Measurements from ENCODE around the gene HOXC9.

Gene HOXC9

GRCh38 chr12:54037360-54038283, 37.7 kb downstream of the HOXC9 start:
- no peak overlapping the region for H4K5ac ChIP-seq (ENCODE audit: low read length)
- H3K27ac ChIP-seq (ENCODE audit: low read depth, low read length), result no peak overlapping the region
- no peak overlapping the region for H2BK120ac ChIP-seq (ENCODE audit: low read depth, low read length)
- no peak overlapping the region for H2BK5ac ChIP-seq (ENCODE audit: low read length)
- H3K4me2 ChIP-seq (ENCODE audit: low read length), result no peak overlapping the region
- no peaks in the 10 kb centered on the region for H3K4me1 ChIP-seq (ENCODE audit: control insufficient read depth, low read depth, low read length)
- no peak overlapping the region for H2AK5ac ChIP-seq (ENCODE audit: low read length)
- H3K27me3 ChIP-seq (ENCODE audit: insufficient read depth, low read length, poor library complexity), result peaks cover 88% of the 10 kb centered on the region
- no peak overlapping the region for H3K4ac ChIP-seq (ENCODE audit: low read depth, low read length)
- H3K18ac ChIP-seq (ENCODE audit: low read length), result no peak overlapping the region
- no peak overlapping the region for H4K8ac ChIP-seq (ENCODE audit: low read depth, low read length)
- H3K79me1 ChIP-seq (ENCODE audit: low read length), result no peaks in the 10 kb centered on the region
- no peak overlapping the region for H3K23ac ChIP-seq (ENCODE audit: low read length)
- H3K36me3 ChIP-seq (ENCODE audit: control insufficient read depth, insufficient read depth, low read length), result no peaks in the 10 kb centered on the region
- no peak for DNase-seq
- H3K4me3 ChIP-seq (ENCODE audit: low read length), result no peak overlapping the region
- no peak overlapping the region for H2BK15ac ChIP-seq (replicated peaks; ENCODE audit: low read depth)
- no peaks in the 10 kb centered on the region for H3K79me2 ChIP-seq (ENCODE audit: control insufficient read depth, insufficient read depth, low read length)
- H3K56ac ChIP-seq (ENCODE audit: low read length), result no peak overlapping the region
- no peak overlapping the region for H3K9ac ChIP-seq (ENCODE audit: low read length)
- no CpG with 5 or more reads among the region's 14 CpGs for WGBS (ENCODE audit: extremely low coverage, insufficient coverage, low lambda C conversion rate)

- Histone ChIP-seq H3K27ac (ENCODE audit: low read depth, low read length) (no peak overlapping the region), H2BK120ac (ENCODE audit: low read depth, low read length) (no peak overlapping the region), H3K23ac (ENCODE audit: low read length) (no peak overlapping the region), H3K18ac (ENCODE audit: low read length) (no peak overlapping the region), H3K4me2 (ENCODE audit: low read length) (no peak overlapping the region), H2BK5ac (ENCODE audit: low read length) (no peak overlapping the region), H3K4ac (ENCODE audit: low read depth, low read length) (no peak overlapping the region), H4K8ac (ENCODE audit: low read depth, low read length) (no peak overlapping the region), H3K56ac (ENCODE audit: low read length) (no peak overlapping the region), H3K27me3 (ENCODE audit: insufficient read depth, low read length, poor library complexity) (peaks cover 87% of the 10 kb centered on the region), H3K4me3 (ENCODE audit: low read length) (no peak overlapping the region), H2BK15ac (replicated peaks; ENCODE audit: low read depth) (no peak overlapping the region), H3K79me2 (ENCODE audit: control insufficient read depth, insufficient read depth, low read length) (no peaks in the 10 kb centered on the region), H2AK5ac (ENCODE audit: low read length) (no peak overlapping the region), H3K9ac (ENCODE audit: low read length) (no peak overlapping the region), H3K79me1 (ENCODE audit: low read length) (no peaks in the 10 kb centered on the region), H3K4me1 (ENCODE audit: control insufficient read depth, low read depth, low read length) (no peaks in the 10 kb centered on the region), H3K36me3 (ENCODE audit: control insufficient read depth, insufficient read depth, low read length) (no peaks in the 10 kb centered on the region), H4K5ac (ENCODE audit: low read length) (no peak overlapping the region)
- WGBS (ENCODE audit: extremely low coverage, insufficient coverage, low lambda C conversion rate), result no CpG with 5 or more reads among the region's 5 CpGs
- DNase-seq, result no peak
Observed at GRCh38 chr12:54038284-54038870, 38.4 kb downstream of the HOXC9 start.

GRCh38 chr12:54038871-54039414, 39.0 kb downstream of the HOXC9 start:
- H2BK120ac ChIP-seq (ENCODE audit: low read depth, low read length), result no peak overlapping the region
- H3K79me1 ChIP-seq (ENCODE audit: low read length), result no peaks in the 10 kb centered on the region
- no peak overlapping the region for H4K5ac ChIP-seq (ENCODE audit: low read length)
- H3K79me2 ChIP-seq (ENCODE audit: control insufficient read depth, insufficient read depth, low read length), result no peaks in the 10 kb centered on the region
- no peaks in the 10 kb centered on the region for H3K4me1 ChIP-seq (ENCODE audit: control insufficient read depth, low read depth, low read length)
- DNase-seq, result no peak
- no peak overlapping the region for H3K4ac ChIP-seq (ENCODE audit: low read depth, low read length)
- no peak overlapping the region for H3K27ac ChIP-seq (ENCODE audit: low read depth, low read length)
- H3K4me2 ChIP-seq (ENCODE audit: low read length), result no peak overlapping the region
- H3K18ac ChIP-seq (ENCODE audit: low read length), result no peak overlapping the region
- peaks cover 88% of the 10 kb centered on the region for H3K27me3 ChIP-seq (ENCODE audit: insufficient read depth, low read length, poor library complexity)
- no peak overlapping the region for H3K9ac ChIP-seq (ENCODE audit: low read length)
- no peak overlapping the region for H3K56ac ChIP-seq (ENCODE audit: low read length)
- H3K36me3 ChIP-seq (ENCODE audit: control insufficient read depth, insufficient read depth, low read length), result no peaks in the 10 kb centered on the region
- no peak overlapping the region for H2BK15ac ChIP-seq (replicated peaks; ENCODE audit: low read depth)
- no peak overlapping the region for H3K4me3 ChIP-seq (ENCODE audit: low read length)
- no peak overlapping the region for H4K8ac ChIP-seq (ENCODE audit: low read depth, low read length)
- WGBS (ENCODE audit: extremely low coverage, insufficient coverage, low lambda C conversion rate), result no CpG with 5 or more reads among the region's 9 CpGs
- no peak overlapping the region for H3K23ac ChIP-seq (ENCODE audit: low read length)
- H2BK5ac ChIP-seq (ENCODE audit: low read length), result no peak overlapping the region
- no peak overlapping the region for H2AK5ac ChIP-seq (ENCODE audit: low read length)

GRCh38 chr12:54039417-54040147, 39.6 kb downstream of the HOXC9 start:
- Histone ChIP-seq H3K36me3 (ENCODE audit: control insufficient read depth, insufficient read depth, low read length) (no peaks in the 10 kb centered on the region), H3K27ac (ENCODE audit: low read depth, low read length) (no peak overlapping the region), H2BK120ac (ENCODE audit: low read depth, low read length) (no peak overlapping the region), H3K79me2 (ENCODE audit: control insufficient read depth, insufficient read depth, low read length) (no peaks in the 10 kb centered on the region), H3K79me1 (ENCODE audit: low read length) (no peaks in the 10 kb centered on the region), H2BK5ac (ENCODE audit: low read length) (no peak overlapping the region), H3K23ac (ENCODE audit: low read length) (no peak overlapping the region), H3K4me1 (ENCODE audit: control insufficient read depth, low read depth, low read length) (no peaks in the 10 kb centered on the region), H2AK5ac (ENCODE audit: low read length) (no peak overlapping the region), H3K18ac (ENCODE audit: low read length) (no peak overlapping the region), H4K5ac (ENCODE audit: low read length) (no peak overlapping the region), H3K9ac (ENCODE audit: low read length) (no peak overlapping the region), H3K4me3 (ENCODE audit: low read length) (no peak overlapping the region), H3K56ac (ENCODE audit: low read length) (no peak overlapping the region), H3K4me2 (ENCODE audit: low read length) (no peak overlapping the region), H2BK15ac (replicated peaks; ENCODE audit: low read depth) (no peak overlapping the region), H3K27me3 (ENCODE audit: insufficient read depth, low read length, poor library complexity) (peaks cover 90% of the 10 kb centered on the region), H4K8ac (ENCODE audit: low read depth, low read length) (no peak overlapping the region), H3K4ac (ENCODE audit: low read depth, low read length) (no peak overlapping the region)
- no CpG with 5 or more reads among the region's 16 CpGs for WGBS (ENCODE audit: extremely low coverage, insufficient coverage, low lambda C conversion rate)
- no peak for DNase-seq

- Histone ChIP-seq H2BK15ac (replicated peaks; ENCODE audit: low read depth) (no peak overlapping the region), H3K36me3 (ENCODE audit: control insufficient read depth, insufficient read depth, low read length) (no peaks in the 10 kb centered on the region), H2BK120ac (ENCODE audit: low read depth, low read length) (no peak overlapping the region), H3K9ac (ENCODE audit: low read length) (no peak overlapping the region), H3K23ac (ENCODE audit: low read length) (no peak overlapping the region), H2AK5ac (ENCODE audit: low read length) (no peak overlapping the region), H3K27me3 (ENCODE audit: insufficient read depth, low read length, poor library complexity) (peaks cover 91% of the 10 kb centered on the region), H3K18ac (ENCODE audit: low read length) (no peak overlapping the region), H3K79me2 (ENCODE audit: control insufficient read depth, insufficient read depth, low read length) (no peaks in the 10 kb centered on the region), H3K4me1 (ENCODE audit: control insufficient read depth, low read depth, low read length) (no peaks in the 10 kb centered on the region), H3K4me3 (ENCODE audit: low read length) (no peak overlapping the region), H4K5ac (ENCODE audit: low read length) (no peak overlapping the region), H3K4me2 (ENCODE audit: low read length) (no peak overlapping the region), H4K8ac (ENCODE audit: low read depth, low read length) (no peak overlapping the region), H2BK5ac (ENCODE audit: low read length) (no peak overlapping the region), H3K79me1 (ENCODE audit: low read length) (no peaks in the 10 kb centered on the region), H3K4ac (ENCODE audit: low read depth, low read length) (no peak overlapping the region), H3K56ac (ENCODE audit: low read length) (no peak overlapping the region), H3K27ac (ENCODE audit: low read depth, low read length) (no peak overlapping the region)
- DNase-seq, result no peak
- WGBS (ENCODE audit: extremely low coverage, insufficient coverage, low lambda C conversion rate), result no CpG with 5 or more reads among the region's 4 CpGs
Observed at GRCh38 chr12:54040148-54040494, 40.2 kb downstream of the HOXC9 start.

Measured in mesendoderm (in vitro differentiated cells).